ENCODE results near the gene HOXA10. TPM values are rescaled to one million over a fixed set of nuclear protein-coding genes. Genes with fewer than 3 reads are reported as not detected.

The HOXA10 gene
- total RNA-seq, 4 donors from 2014 or later, result 4.7 to 8.9 (median 6.0) TPM

DNA sequence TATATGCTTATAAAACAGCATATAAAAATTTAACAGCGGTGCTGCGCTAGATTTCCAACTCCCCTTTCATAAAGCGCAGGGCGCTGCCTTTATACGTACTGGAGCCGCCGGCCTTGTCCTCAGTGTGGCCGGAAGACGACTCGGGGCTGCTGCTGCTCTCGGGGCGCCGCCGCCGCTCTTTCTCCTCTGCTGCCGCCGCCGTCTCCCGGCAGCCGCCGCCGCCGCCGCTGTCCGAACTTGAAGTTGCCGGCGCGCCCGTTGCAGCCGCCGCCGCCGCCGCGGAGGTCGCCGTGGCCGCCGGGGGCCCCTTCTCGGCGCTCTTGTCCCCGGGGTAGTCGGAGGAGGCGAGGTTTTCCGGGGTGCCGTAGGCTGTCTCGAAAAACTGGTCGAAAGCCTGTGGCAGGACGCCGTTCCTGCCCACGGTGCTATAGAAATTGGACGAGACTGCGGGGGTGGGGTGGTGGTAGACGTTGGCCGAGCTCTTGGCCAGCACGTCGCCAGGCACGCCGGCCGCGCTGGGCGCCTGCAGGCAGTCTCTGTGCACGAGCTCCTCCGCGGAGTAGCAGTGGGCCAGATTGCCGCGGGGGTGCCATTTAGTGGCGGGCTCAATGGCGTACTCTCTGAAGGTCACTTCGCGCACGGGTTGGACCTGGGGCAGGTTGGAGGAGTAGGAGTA lies 10.4 kb upstream of the HOXA10 start:
- peak overlapping the region; percentile 66 for H3K4me3 ChIP-seq
- no peaks in the 10 kb centered on the region for H3K36me3 ChIP-seq
- DNase-seq (ENCODE audit: low spot score in 2 of 2), result peak; percentile 76 to 78
- whole genome bisulfite sequencing, result under 1% methylated on average over 23 of the region's 72 CpGs
- H3K27me3 ChIP-seq, result peaks cover 94% of the 10 kb centered on the region
- TF ChIP-seq POLR2AphosphoS5 (IDR thresholded peaks at IDR 0.05) (no peak), POLR2A (IDR thresholded peaks at IDR 0.05) (no peak), EP300 (IDR thresholded peaks at IDR 0.05) (no peak)
- TF ChIP-seq, protein P1, sequence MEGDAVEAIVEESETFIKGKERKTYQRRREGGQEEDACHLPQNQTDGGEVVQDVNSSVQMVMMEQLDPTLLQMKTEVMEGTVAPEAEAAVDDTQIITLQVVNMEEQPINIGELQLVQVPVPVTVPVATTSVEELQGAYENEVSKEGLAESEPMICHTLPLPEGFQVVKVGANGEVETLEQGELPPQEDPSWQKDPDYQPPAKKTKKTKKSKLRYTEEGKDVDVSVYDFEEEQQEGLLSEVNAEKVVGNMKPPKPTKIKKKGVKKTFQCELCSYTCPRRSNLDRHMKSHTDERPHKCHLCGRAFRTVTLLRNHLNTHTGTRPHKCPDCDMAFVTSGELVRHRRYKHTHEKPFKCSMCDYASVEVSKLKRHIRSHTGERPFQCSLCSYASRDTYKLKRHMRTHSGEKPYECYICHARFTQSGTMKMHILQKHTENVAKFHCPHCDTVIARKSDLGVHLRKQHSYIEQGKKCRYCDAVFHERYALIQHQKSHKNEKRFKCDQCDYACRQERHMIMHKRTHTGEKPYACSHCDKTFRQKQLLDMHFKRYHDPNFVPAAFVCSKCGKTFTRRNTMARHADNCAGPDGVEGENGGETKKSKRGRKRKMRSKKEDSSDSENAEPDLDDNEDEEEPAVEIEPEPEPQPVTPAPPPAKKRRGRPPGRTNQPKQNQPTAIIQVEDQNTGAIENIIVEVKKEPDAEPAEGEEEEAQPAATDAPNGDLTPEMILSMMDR (IDR thresholded peaks at IDR 0.05), result no peak
- H3K27ac ChIP-seq, result peak overlapping the region; percentile 76
- no peaks in the 10 kb centered on the region for H3K9me3 ChIP-seq
- H3K4me1 ChIP-seq, result peaks cover 63% of the 10 kb centered on the region

DNA sequence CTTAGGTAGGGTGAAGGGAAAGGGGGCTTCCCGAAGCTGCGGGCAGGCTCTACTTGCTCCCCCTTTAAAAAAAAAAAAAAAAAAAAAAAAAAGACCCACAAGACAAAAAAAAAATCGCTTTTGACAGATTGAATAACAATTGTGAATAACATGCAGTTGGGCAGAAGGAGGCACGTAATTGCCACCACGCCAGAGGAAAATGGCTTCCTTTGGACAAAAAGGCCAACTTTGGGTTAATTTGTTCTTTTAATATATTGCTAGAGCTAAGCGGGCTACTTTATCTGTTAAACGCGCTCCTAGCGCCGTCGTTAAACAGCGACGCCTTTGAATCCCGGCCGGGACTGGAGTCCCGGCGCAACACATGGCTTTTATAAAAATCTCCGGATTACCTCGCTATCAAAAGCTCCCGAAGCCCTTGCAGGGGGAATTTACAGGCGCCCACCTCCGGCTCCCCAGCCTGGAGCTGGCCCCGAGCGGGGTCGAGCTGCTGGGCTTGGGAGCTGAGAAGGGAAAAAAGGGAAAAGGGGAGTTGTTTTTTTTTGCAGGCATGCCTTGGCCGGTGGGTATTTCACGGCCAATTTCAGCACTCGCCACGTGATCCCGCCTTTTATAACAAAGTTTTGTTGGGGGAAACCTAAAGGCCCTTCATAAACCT lies 9.7 kb upstream of the HOXA10 start:
- H3K4me3 ChIP-seq, result peak overlapping the region; percentile 66
- TF ChIP-seq POLR2AphosphoS5 (IDR thresholded peaks at IDR 0.05) (no peak), EP300 (IDR thresholded peaks at IDR 0.05) (no peak), POLR2A (IDR thresholded peaks at IDR 0.05) (no peak)
- TF ChIP-seq, protein P1 (IDR thresholded peaks at IDR 0.05), result no peak
- H3K27ac ChIP-seq, result peak overlapping the region; percentile 76
- no peaks in the 10 kb centered on the region for H3K36me3 ChIP-seq
- H3K27me3 ChIP-seq, result peaks cover 88% of the 10 kb centered on the region
- no peaks in the 10 kb centered on the region for H3K9me3 ChIP-seq
- 3% methylated on average over 30 of the region's 30 CpGs for WGBS
- peaks cover 60% of the 10 kb centered on the region for H3K4me1 ChIP-seq
- peak; percentile 55 to 67 for DNase-seq (ENCODE audit: low spot score in 2 of 2)

DNA sequence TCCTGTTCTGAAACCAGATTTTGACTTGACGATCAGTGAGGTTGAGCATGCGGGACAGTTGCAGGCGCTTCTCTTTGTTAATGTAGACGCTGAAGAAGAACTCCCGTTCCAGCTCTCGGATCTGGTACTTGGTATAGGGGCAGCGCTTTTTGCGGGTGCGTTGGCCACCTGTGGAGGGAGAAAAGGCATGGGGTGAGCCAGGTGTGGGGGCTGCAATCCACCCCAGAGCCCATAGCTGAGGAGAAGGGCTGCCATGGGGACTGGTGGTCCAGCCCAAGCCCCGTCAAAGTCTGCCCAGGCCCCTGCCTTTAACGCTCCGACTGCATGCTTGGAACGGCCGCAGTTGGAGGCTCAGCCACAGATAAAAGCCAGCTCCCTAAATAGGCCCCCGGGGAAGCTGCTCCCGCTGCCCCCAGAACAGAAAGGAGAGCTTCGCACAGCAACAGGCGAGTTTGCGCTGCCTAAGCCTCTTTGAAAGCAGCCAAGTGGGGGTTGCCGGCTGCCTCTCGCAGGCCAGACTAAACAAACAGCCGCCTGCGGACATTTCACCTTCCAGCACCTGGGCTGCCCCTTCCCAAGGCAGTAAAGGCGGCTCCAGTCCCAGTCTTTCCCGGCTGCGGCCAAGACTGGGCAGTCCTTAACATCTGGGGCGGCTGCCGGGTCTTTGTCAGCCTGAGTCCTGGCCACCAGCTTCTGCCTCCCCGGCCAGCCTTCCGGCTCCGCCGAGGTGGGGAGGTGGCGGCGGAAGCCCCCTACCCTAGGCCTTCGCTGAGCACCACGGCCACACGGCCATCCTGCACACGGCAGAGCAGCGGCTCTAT lies 9.0 kb upstream of the HOXA10 start:
- Histone ChIP-seq H3K27ac (no peak overlapping the region), H3K9me3 (no peaks in the 10 kb centered on the region), H3K4me3 (peak overlapping the region; percentile 66), H3K27me3 (peaks cover 80% of the 10 kb centered on the region), H3K36me3 (no peaks in the 10 kb centered on the region), H3K4me1 (peaks cover 53% of the 10 kb centered on the region)
- peak; percentile 64 to 78 for DNase-seq (ENCODE audit: low spot score in 2 of 2)
- TF ChIP-seq, protein P1 (IDR thresholded peaks at IDR 0.05), result no peak
- TF ChIP-seq POLR2A (IDR thresholded peaks at IDR 0.05) (no peak), POLR2AphosphoS5 (IDR thresholded peaks at IDR 0.05) (no peak), EP300 (IDR thresholded peaks at IDR 0.05) (no peak)
- WGBS, result 29% methylated on average over 29 of the region's 39 CpGs

DNA sequence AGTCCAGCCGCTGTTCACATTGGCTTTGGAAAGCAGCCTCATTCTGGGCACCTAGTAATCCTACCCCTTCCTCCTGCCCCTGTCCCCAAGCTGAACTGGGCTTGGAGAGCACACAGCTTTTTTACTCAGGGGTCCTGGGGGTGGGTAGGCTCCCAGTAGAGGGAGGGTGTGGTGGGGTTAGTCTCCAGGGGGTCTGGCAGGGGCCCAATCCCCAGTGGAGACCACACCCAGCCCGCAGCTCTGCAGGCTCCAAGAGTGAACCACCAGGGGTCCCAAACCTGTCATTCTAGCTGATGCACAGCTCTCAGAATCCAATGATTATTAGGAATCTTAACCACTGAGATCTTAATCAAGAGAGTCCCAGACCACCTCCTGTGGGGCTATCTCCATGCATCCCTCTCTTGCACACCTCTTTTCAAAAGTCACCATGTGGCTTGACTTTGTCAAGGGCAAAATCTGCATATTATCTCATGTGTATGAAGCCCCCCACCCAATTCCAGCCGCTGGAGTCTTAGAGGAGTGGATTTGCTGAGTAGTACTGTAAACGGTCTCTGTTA lies 8.2 kb upstream of the HOXA10 start:
- Histone ChIP-seq H3K9me3 (no peaks in the 10 kb centered on the region), H3K27ac (no peak overlapping the region), H3K36me3 (no peaks in the 10 kb centered on the region), H3K4me1 (peaks cover 47% of the 10 kb centered on the region), H3K4me3 (no peak overlapping the region), H3K27me3 (peaks cover 73% of the 10 kb centered on the region)
- DNase-seq (ENCODE audit: low spot score in 2 of 2), result peak; percentile 56 to 73
- no peak for TF ChIP-seq EP300 (IDR thresholded peaks at IDR 0.05)
- TF ChIP-seq, protein P1 (IDR thresholded peaks at IDR 0.05), result no peak
- TF ChIP-seq POLR2A (IDR thresholded peaks at IDR 0.05), result no peak
- TF ChIP-seq POLR2AphosphoS5 (IDR thresholded peaks at IDR 0.05), result no peak
- 74% methylated on average over 3 of the region's 4 CpGs for WGBS
